NCI-H82 treated with DMSO at 0.1 percent for 48 hours (cell line): ENCODE data around the gene HDHD2.

ENCODE experiments used
- DNase-seq: peaks from one replicate; lab custom pipeline; 2025; ENCODE audit not compliant: unreplicated experiment; lab: John Stamatoyannopoulos, UW

The HDHD2 gene

GRCh38 chr18:47149457-47150028 is 757 bp downstream of the HDHD2 start:
- no peak for DNase-seq

- no peak for DNase-seq
Observed at GRCh38 chr18:47146206-47146605, 4.1 kb downstream of the HDHD2 start.

GRCh38 chr18:47143899-47144485 is 6.3 kb downstream of the HDHD2 start:
- no peak for DNase-seq

- DNase-seq: no peak
Observed at GRCh38 chr18:47143153-47143552, 7.1 kb downstream of the HDHD2 start.

GRCh38 chr18:47141289-47141688 is 9.0 kb downstream of the HDHD2 start:
- no peak for DNase-seq

- DNase-seq: no peak
Observed at GRCh38 chr18:47121146-47121545, 29.2 kb downstream of the HDHD2 start.

GRCh38 chr18:47120428-47120827 is 29.9 kb downstream of the HDHD2 start:
- no peak for DNase-seq

- DNase-seq: no peak
Observed at GRCh38 chr18:47118981-47119380, 31.3 kb downstream of the HDHD2 start.

GRCh38 chr18:47115205-47115604 is 35.1 kb downstream of the HDHD2 start:
- DNase-seq: no peak

- DNase-seq: no peak
Observed at GRCh38 chr18:47113796-47114540, 36.3 kb downstream of the HDHD2 start.

- no peak for DNase-seq
Observed at GRCh38 chr18:47110492-47111274, 39.6 kb downstream of the HDHD2 start.

GRCh38 chr18:47109720-47110119 is 40.6 kb downstream of the HDHD2 start:
- no peak for DNase-seq

- DNase-seq: no peak
Observed at GRCh38 chr18:47108998-47109405, 41.3 kb downstream of the HDHD2 start.

GRCh38 chr18:47108373-47108772 is 41.9 kb downstream of the HDHD2 start:
- DNase-seq: no peak

- DNase-seq: no peak
Observed at GRCh38 chr18:47100212-47100831, 50.0 kb downstream of the HDHD2 start.

- no peak for DNase-seq
Observed at GRCh38 chr18:47095810-47096209, 54.5 kb downstream of the HDHD2 start.

- no peak for DNase-seq
Observed at GRCh38 chr18:47087676-47088075, 62.6 kb downstream of the HDHD2 start.

GRCh38 chr18:47081578-47081977 is 68.7 kb downstream of the HDHD2 start:
- DNase-seq: no peak

- DNase-seq: no peak
Observed at GRCh38 chr18:47080872-47081271, 69.4 kb downstream of the HDHD2 start.

GRCh38 chr18:47077111-47077510 is 73.2 kb downstream of the HDHD2 start:
- no peak for DNase-seq
